ENCODE measurements around the gene RAB40C. TPM values are rescaled to one million over a fixed set of nuclear protein-coding genes. Genes with fewer than 3 reads are reported as not detected.

Gene RAB40C
- total and polyA plus RNA-seq, 5 experiments from 2014 or later: 5.8 to 19.9 (median 14.6) TPM

- POLR2A ChIA-PET: interaction anchor here (1.1 to 1.4 kb wide), 2 partner anchors 45 to 242 kb away, joined by 3 read pairs; no protein-coding TSS in a partner anchor
- peaks cover 10 to 26% (median 18%) of the 10 kb centered on the region in 4 donors for H3K4me1 Mint-ChIP-seq
- no peak for DNase-seq
- H3K27me3 Mint-ChIP-seq: no peaks in the 10 kb centered on the region
- ATAC-seq: no peak
- no peaks in the 10 kb centered on the region for H3K9me3 Mint-ChIP-seq
- peak overlapping the region in 2 of 10 donors; percentile 33 to 63 for H3K27ac Mint-ChIP-seq
- H3K36me3 Mint-ChIP-seq: no peaks in the 10 kb centered on the region
- H3K4me3 Mint-ChIP-seq: peak overlapping the region; percentile 7 to 81 (median 68)
Measured at GRCh38 chr16:643050-643368, 53.1 kb downstream of the RAB40C start.

- DNase-seq (no peak), ATAC-seq (no peak)
- Mint-ChIP-seq H3K36me3 (no peaks in the 10 kb centered on the region), H3K9me3 (no peaks in the 10 kb centered on the region), H3K4me3 (peak overlapping the region in 8 of 10 donors; percentile 19 to 76 (median 68)), H3K27me3 (no peaks in the 10 kb centered on the region), H3K4me1 (peaks cover 10 to 33% (median 21%) of the 10 kb centered on the region in 4 donors), H3K27ac (peak overlapping the region in 4 of 10 donors; percentile 31 to 75 (median 59))
- POLR2A ChIA-PET: interaction anchor here (0.9 to 1.3 kb wide), 2 partner anchors 23 to 54 kb away, joined by 3 read pairs; partner anchors contain the start of genes RAB40C and RHOT2
Measured at GRCh38 chr16:644556-644955, 54.7 kb downstream of the RAB40C start.

GRCh38 chr16:645852-646678 lies 56.2 kb downstream of the RAB40C start:
- no peaks in the 10 kb centered on the region for H3K27me3 Mint-ChIP-seq
- no peak for DNase-seq
- no peak for ATAC-seq

GRCh38 chr16:646679-647172 lies 56.9 kb downstream of the RAB40C start:
- Mint-ChIP-seq H3K36me3 (no peaks in the 10 kb centered on the region), H3K9me3 (no peaks in the 10 kb centered on the region), H3K4me3 (peak overlapping the region in 3 of 10 donors; percentile 19 to 22 (median 20)), H3K27ac (peak overlapping the region in 1 of 10 donors; percentile 21), H3K27me3 (no peaks in the 10 kb centered on the region), H3K4me1 (peaks cover 10 to 38% (median 22%) of the 10 kb centered on the region in 4 donors)
- ATAC-seq (no peak), DNase-seq (no peak)
- POLR2A ChIA-PET: interaction anchor here (0.6 to 1.1 kb wide), 2 partner anchors 10 to 31 kb away, joined by 3 read pairs; no protein-coding TSS in a partner anchor

More at GRCh38 chr16:645852-646678, 56.2 kb downstream of the RAB40C start:
- Mint-ChIP-seq H3K9me3 (no peaks in the 10 kb centered on the region), H3K4me1 (peaks cover 10 to 38% (median 22%) of the 10 kb centered on the region in 4 donors), H3K36me3 (no peaks in the 10 kb centered on the region), H3K4me3 (peak overlapping the region in 3 of 10 donors; percentile 14 to 29 (median 26)), H3K27ac (peak overlapping the region in 1 of 10 donors; percentile 14)
- POLR2A ChIA-PET: interaction anchor here (1.1 kb wide), 1 partner anchor 9 kb away, joined by 3 read pairs; no protein-coding TSS in a partner anchor

- POLR2A ChIA-PET: interaction anchor here (0.6 to 3.2 kb wide), 7 partner anchors 9 to 897 kb away, joined by 3 to 25 read pairs (median 4); partner anchors contain the start of genes METTL26 and RHBDL1
- H3K4me3 Mint-ChIP-seq: peak overlapping the region in 2 of 10 donors; percentile 19 to 22
- H3K27me3 Mint-ChIP-seq: no peaks in the 10 kb centered on the region
- H3K4me1 Mint-ChIP-seq: peaks cover 10 to 38% (median 22%) of the 10 kb centered on the region in 4 donors
- no peak for DNase-seq
- H3K27ac Mint-ChIP-seq: no peak overlapping the region
- no peaks in the 10 kb centered on the region for H3K9me3 Mint-ChIP-seq
- H3K36me3 Mint-ChIP-seq: no peaks in the 10 kb centered on the region
- ATAC-seq: no peak
Measured at GRCh38 chr16:647173-647902, 57.5 kb downstream of the RAB40C start.

GRCh38 chr16:648071-648780 lies 58.4 kb downstream of the RAB40C start:
- no peaks in the 10 kb centered on the region for H3K27me3 Mint-ChIP-seq
- ATAC-seq (no peak), DNase-seq (peak in 1 of 10 donors; percentile 24)
- H3K4me3 Mint-ChIP-seq: peak overlapping the region; percentile 68 to 85 (median 75)
- H3K4me1 Mint-ChIP-seq: peaks cover 10 to 32% (median 20%) of the 10 kb centered on the region in 4 donors
- H3K36me3 Mint-ChIP-seq: no peaks in the 10 kb centered on the region
- POLR2A ChIA-PET: interaction anchor here (1.2 to 3.2 kb wide), 6 partner anchors 10 to 60 kb away, joined by 3 to 25 read pairs (median 6); partner anchors contain the start of genes METTL26, RHBDL1 and RHOT2
- peak overlapping the region in 8 of 10 donors; percentile 10 to 93 (median 83) for H3K27ac Mint-ChIP-seq
- no peaks in the 10 kb centered on the region for H3K9me3 Mint-ChIP-seq

- POLR2A ChIA-PET: interaction anchor here (0.6 to 3.2 kb wide), 15 partner anchors 9 to 332 kb away, joined by 3 to 25 read pairs (median 4); partner anchors contain the start of genes JMJD8, METRN, METTL26 and RHBDL1
- Mint-ChIP-seq H3K4me3 (peak within 1 kb of the TSS; percentile 68 to 85 (median 75)), H3K27me3 (no peaks in the 10 kb centered on the region), H3K9me3 (no peaks in the 10 kb centered on the region), H3K27ac (peak within 1 kb of the TSS in 8 of 10 donors; percentile 10 to 93 (median 84)), H3K4me1 (peaks cover 8 to 29% (median 15%) of the 10 kb centered on the region in 4 donors), H3K36me3 (no peaks in the 10 kb centered on the region)
- peak; percentile 88 to 95 (median 90) for DNase-seq
- ATAC-seq: peak; percentile 91 to 98
Measured at GRCh38 chr16:648781-649589, 59.1 kb downstream of the RAB40C start, which contains the start of gene WDR90. Gene WDR90, plus strand, starts transcription at chr16:649365. Its CDS starts 52 bp downstream, at chr16:649417.

GRCh38 chr16:649631-650030 lies 59.8 kb downstream of the RAB40C start:
- peak; percentile 4 to 25 for ATAC-seq
- DNase-seq: no peak
- Mint-ChIP-seq H3K4me1 (peaks cover 1 to 23% (median 9%) of the 10 kb centered on the region in 4 donors), H3K27ac (peak overlapping the region in 2 of 10 donors; percentile 40 to 59), H3K27me3 (no peaks in the 10 kb centered on the region), H3K36me3 (no peaks in the 10 kb centered on the region), H3K9me3 (no peaks in the 10 kb centered on the region), H3K4me3 (peak overlapping the region; percentile 59 to 83 (median 69))
- POLR2A ChIA-PET: interaction anchor here (0.6 to 3.2 kb wide), 12 partner anchors 10 to 66 kb away, joined by 3 to 25 read pairs (median 4); partner anchors contain the start of genes JMJD8, METRN, METTL26 and RHOT2

GRCh38 chr16:651844-652243 lies 62.0 kb downstream of the RAB40C start:
- no peaks in the 10 kb centered on the region for H3K27me3 Mint-ChIP-seq
- H3K4me1 Mint-ChIP-seq: peaks cover 0 to 17% (median 6%) of the 10 kb centered on the region in 4 donors
- no peak overlapping the region for H3K4me3 Mint-ChIP-seq
- DNase-seq (no peak), ATAC-seq (no peak)
- H3K9me3 Mint-ChIP-seq: no peaks in the 10 kb centered on the region
- H3K27ac Mint-ChIP-seq: no peak overlapping the region
- POLR2A ChIA-PET: interaction anchor here (1.6 kb wide), 1 partner anchor 16 kb away, joined by 5 read pairs; the partner anchor contains the start of gene METTL26
- H3K36me3 Mint-ChIP-seq: no peaks in the 10 kb centered on the region

GRCh38 chr16:652454-653305 lies 62.8 kb downstream of the RAB40C start:
- peak overlapping the region in 2 of 10 donors; percentile 20 to 67 for H3K4me3 Mint-ChIP-seq

More at GRCh38 chr16:652454-653305, 62.8 kb downstream of the RAB40C start:
- DNase-seq: no peak
- peaks cover 0 to 14% (median 6%) of the 10 kb centered on the region in 4 donors for H3K4me1 Mint-ChIP-seq
- no peaks in the 10 kb centered on the region for H3K27me3 Mint-ChIP-seq
- POLR2A ChIA-PET: interaction anchor here (1.0 kb wide), 1 partner anchor 9 kb away, joined by 3 read pairs; no protein-coding TSS in a partner anchor
- no peaks in the 10 kb centered on the region for H3K9me3 Mint-ChIP-seq
- no peak overlapping the region for H3K27ac Mint-ChIP-seq
- H3K36me3 Mint-ChIP-seq: no peaks in the 10 kb centered on the region
- no peak for ATAC-seq
